ENCODE data around the gene GAN.

- TF ChIP-seq CTCF (conservative IDR thresholded peaks at IDR 0.05) (no peak), ZFX (IDR thresholded peaks at IDR 0.05) (no peak)
Observed at GRCh38 chr16:81283044-81283443, 31.7 kb upstream of the GAN start.
